WTC11 (cell line): Measurements from ENCODE around the gene CACNA1D. TPM values are rescaled to one million over a fixed set of nuclear protein-coding genes. Genes with fewer than 3 reads are reported as not detected.

ENCODE experiments used
- ATAC-seq: fragments of 200-7000 bp; cut with Tn5 transposase; 2 replicates; pipeline ENCODE4 v1.10.0; 2021; ENCODE audit warnings: mild to moderate bottlenecking, moderate library complexity
- CTCF ChIA-PET: fragments of 300-600 bp; sonication (Branson Sonifier 250); formaldehyde crosslinking; loops from one replicate; lab custom pipeline; 2021; ENCODE audit warnings: antibody characterized with exemption; lab: Charles Lee
- POLR2A ChIA-PET: fragments of 350-600 bp; sonication (Branson Sonifier 250); formaldehyde crosslinking; loops from one replicate; lab custom pipeline; 2021; ENCODE audit warnings: antibody characterized with exemption; lab: Charles Lee
- DNase-seq: peaks from one replicate; pipeline ENCODE4 v3.0.0; 2021; ENCODE audit warnings: low spot score
- H3K27ac Mint-ChIP-seq: 2 replicates; pipeline ENCODE4 v1.8.0; 2021; ENCODE audit warnings: mixed read lengths
- H3K27me3 Mint-ChIP-seq: 2 replicates; pipeline ENCODE4 v1.8.0; 2021; ENCODE audit warnings: low read depth, mild to moderate bottlenecking, moderate library complexity, mixed read lengths
- H3K36me3 Mint-ChIP-seq: 2 replicates; pipeline ENCODE4 v1.8.0; 2021; ENCODE audit warnings: mixed read lengths
- H3K4me1 Mint-ChIP-seq: 2 replicates; pipeline ENCODE4 v1.8.0; 2022; ENCODE audit warnings: mixed read lengths
- H3K4me3 Mint-ChIP-seq: 2 replicates; pipeline ENCODE4 v1.8.0; 2021; ENCODE audit warnings: mild to moderate bottlenecking, moderate library complexity, mixed read lengths
- H3K9me3 Mint-ChIP-seq: 2 replicates; pipeline ENCODE4 v1.8.0; 2021; ENCODE audit warnings: mixed read lengths
- ELF4 ChIP-seq: sonication (generic); formaldehyde crosslinking; IDR thresholded peaks from 2 replicates; pipeline ENCODE4 v1.8.1; 2022; ENCODE audit warnings: low read depth, mild to moderate bottlenecking, moderate library complexity, missing genetic modification reagents
- HMGA2 ChIP-seq: fragments of 250-450 bp; sonication (Bioruptor Pico); IDR thresholded peaks from 2 replicates; pipeline ENCODE4 v1.4.0; 2021; ENCODE audit warnings: mild to moderate bottlenecking, moderate library complexity
- IRF2 ChIP-seq: sonication (generic); formaldehyde crosslinking; IDR thresholded peaks from 2 replicates; pipeline ENCODE4 v1.8.0; 2022; ENCODE audit warnings: low read depth, missing genetic modification reagents, borderline replicate concordance
- NFATC4 ChIP-seq: fragments of 250-450 bp; sonication (Bioruptor Pico); IDR thresholded peaks from 2 replicates; pipeline ENCODE4 v1.9.0; 2021; ENCODE audit warnings: mild to moderate bottlenecking
- NR2C2 ChIP-seq: sonication (generic); formaldehyde crosslinking; IDR thresholded peaks from 2 replicates; pipeline ENCODE4 v1.8.0; 2022; ENCODE audit warnings: mild to moderate bottlenecking, missing genetic modification reagents
- NR3C1 ChIP-seq: sonication (generic); formaldehyde crosslinking; conservative IDR thresholded peaks from 2 replicates; pipeline ENCODE4 v1.8.1; 2023; ENCODE audit warnings: low read depth, mild to moderate bottlenecking, missing genetic modification reagents
- OVOL2 ChIP-seq: fragments of 250-450 bp; sonication (Bioruptor Pico); IDR thresholded peaks from 2 replicates; pipeline ENCODE4 v1.9.0; 2021; ENCODE audit warnings: mild to moderate bottlenecking, borderline replicate concordance
- SMAD4 ChIP-seq: sonication (generic); formaldehyde crosslinking; IDR thresholded peaks from 2 replicates; pipeline ENCODE4 v1.8.0; 2022; ENCODE audit warnings: mild to moderate bottlenecking, missing genetic modification reagents
- ZNF121 ChIP-seq: sonication (generic); formaldehyde crosslinking; IDR thresholded peaks from 2 replicates; pipeline ENCODE4 v1.8.0; 2023; ENCODE audit warnings: missing genetic modification reagents
- ZNF138 ChIP-seq: sonication (generic); formaldehyde crosslinking; conservative IDR thresholded peaks from 2 replicates; pipeline ENCODE4 v1.8.1; 2022; ENCODE audit warnings: mild to moderate bottlenecking, moderate library complexity, missing genetic modification reagents
- ZNF263 ChIP-seq: sonication (generic); formaldehyde crosslinking; IDR thresholded peaks from 2 replicates; pipeline ENCODE4 v1.8.1; 2022; ENCODE audit warnings: low read depth, mild to moderate bottlenecking, moderate library complexity, missing genetic modification reagents
- total RNA-seq: library from RNA; stranded (reverse); gene quantifications from 3 replicates; pipeline ENCODE4 v1.2.3, GENCODE V29; 2021
- TF ChIP-seq, protein P1 (sequence below): sonication (generic); formaldehyde crosslinking; IDR thresholded peaks from 2 replicates; pipeline ENCODE4 v1.8.0; 2023; ENCODE audit warnings: mild to moderate bottlenecking, missing genetic modification reagents
- TF ChIP-seq, protein P2 (sequence below): fragments of 250-450 bp; sonication (Bioruptor Pico); IDR thresholded peaks from 2 replicates; pipeline ENCODE4 v1.8.0; 2021; ENCODE audit warnings: mild to moderate bottlenecking
- TF ChIP-seq, protein P3 (sequence below): sonication (generic); formaldehyde crosslinking; IDR thresholded peaks from 2 replicates; pipeline ENCODE4 v1.8.0; 2022; ENCODE audit warnings: missing genetic modification reagents
- TF ChIP-seq, protein P4 (sequence below): sonication (generic); formaldehyde crosslinking; IDR thresholded peaks from 2 replicates; pipeline ENCODE4 v1.8.1; 2023; ENCODE audit warnings: mild to moderate bottlenecking, missing genetic modification reagents, moderate library complexity
- TF ChIP-seq, protein P5 (sequence below): fragments of 250-450 bp; sonication (Bioruptor Pico); IDR thresholded peaks from 2 replicates; pipeline ENCODE4 v1.9.0; 2021; ENCODE audit warnings: moderate library complexity, mild to moderate bottlenecking, inconsistent platforms, borderline replicate concordance
- TF ChIP-seq, protein P6 (sequence below): sonication (generic); formaldehyde crosslinking; IDR thresholded peaks from 2 replicates; pipeline ENCODE4 v1.8.0; 2022; ENCODE audit warnings: mild to moderate bottlenecking, missing genetic modification reagents
- TF ChIP-seq, protein P7 (sequence below): sonication (generic); formaldehyde crosslinking; IDR thresholded peaks from 2 replicates; pipeline ENCODE4 v1.8.0; 2023; ENCODE audit warnings: missing genetic modification reagents, mild to moderate bottlenecking, borderline replicate concordance
- TF ChIP-seq, protein P8 (sequence below): sonication (generic); formaldehyde crosslinking; conservative IDR thresholded peaks from 2 replicates; pipeline ENCODE4 v1.8.1; 2023; ENCODE audit warnings: mild to moderate bottlenecking, low read depth, missing genetic modification reagents, moderate library complexity

The CACNA1D gene
- total RNA-seq, 1 experiment from 2014 or later, result 2.3 TPM

DNA sequence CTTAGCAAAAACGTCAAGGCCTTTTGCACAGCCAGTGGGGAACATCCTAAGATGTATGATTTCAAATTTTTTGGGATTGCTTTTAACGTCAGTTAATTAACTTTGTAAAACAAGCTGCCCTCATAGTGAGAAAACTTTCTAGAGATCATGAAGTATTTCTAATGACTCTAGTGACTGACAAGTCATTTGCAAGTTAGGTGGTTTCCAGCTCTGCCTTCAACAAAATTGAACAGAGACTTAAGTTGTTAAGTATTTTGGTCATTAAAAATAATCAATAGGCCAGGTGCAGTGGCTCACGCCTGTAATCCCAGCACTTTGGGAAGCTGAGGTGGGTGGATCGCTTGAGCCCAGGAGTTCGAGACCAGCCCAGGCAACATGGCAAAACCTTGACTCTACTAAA, 280.6 kb downstream of the CACNA1D start:
- ChIA-PET CTCF (no interaction called here), POLR2A (no interaction called here)
- no peak overlapping the region for H3K27ac Mint-ChIP-seq
- TF ChIP-seq NR3C1 (CRISPR knock-in tag) (no peak), OVOL2 (CRISPR knock-in tag) (no peak), SMAD4 (no peak), ELF4 (CRISPR knock-in tag) (no peak), ZNF138 (CRISPR knock-in tag) (no peak), ZNF263 (CRISPR knock-in tag) (no peak), ZNF121 (CRISPR knock-in tag) (no peak), NFATC4 (CRISPR knock-in tag) (no peak), IRF2 (no peak), HMGA2 (CRISPR knock-in tag) (no peak)
- TF ChIP-seq, protein P1, sequence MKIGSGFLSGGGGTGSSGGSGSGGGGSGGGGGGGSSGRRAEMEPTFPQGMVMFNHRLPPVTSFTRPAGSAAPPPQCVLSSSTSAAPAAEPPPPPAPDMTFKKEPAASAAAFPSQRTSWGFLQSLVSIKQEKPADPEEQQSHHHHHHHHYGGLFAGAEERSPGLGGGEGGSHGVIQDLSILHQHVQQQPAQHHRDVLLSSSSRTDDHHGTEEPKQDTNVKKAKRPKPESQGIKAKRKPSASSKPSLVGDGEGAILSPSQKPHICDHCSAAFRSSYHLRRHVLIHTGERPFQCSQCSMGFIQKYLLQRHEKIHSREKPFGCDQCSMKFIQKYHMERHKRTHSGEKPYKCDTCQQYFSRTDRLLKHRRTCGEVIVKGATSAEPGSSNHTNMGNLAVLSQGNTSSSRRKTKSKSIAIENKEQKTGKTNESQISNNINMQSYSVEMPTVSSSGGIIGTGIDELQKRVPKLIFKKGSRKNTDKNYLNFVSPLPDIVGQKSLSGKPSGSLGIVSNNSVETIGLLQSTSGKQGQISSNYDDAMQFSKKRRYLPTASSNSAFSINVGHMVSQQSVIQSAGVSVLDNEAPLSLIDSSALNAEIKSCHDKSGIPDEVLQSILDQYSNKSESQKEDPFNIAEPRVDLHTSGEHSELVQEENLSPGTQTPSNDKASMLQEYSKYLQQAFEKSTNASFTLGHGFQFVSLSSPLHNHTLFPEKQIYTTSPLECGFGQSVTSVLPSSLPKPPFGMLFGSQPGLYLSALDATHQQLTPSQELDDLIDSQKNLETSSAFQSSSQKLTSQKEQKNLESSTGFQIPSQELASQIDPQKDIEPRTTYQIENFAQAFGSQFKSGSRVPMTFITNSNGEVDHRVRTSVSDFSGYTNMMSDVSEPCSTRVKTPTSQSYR, result no peak
- TF ChIP-seq, protein P2, sequence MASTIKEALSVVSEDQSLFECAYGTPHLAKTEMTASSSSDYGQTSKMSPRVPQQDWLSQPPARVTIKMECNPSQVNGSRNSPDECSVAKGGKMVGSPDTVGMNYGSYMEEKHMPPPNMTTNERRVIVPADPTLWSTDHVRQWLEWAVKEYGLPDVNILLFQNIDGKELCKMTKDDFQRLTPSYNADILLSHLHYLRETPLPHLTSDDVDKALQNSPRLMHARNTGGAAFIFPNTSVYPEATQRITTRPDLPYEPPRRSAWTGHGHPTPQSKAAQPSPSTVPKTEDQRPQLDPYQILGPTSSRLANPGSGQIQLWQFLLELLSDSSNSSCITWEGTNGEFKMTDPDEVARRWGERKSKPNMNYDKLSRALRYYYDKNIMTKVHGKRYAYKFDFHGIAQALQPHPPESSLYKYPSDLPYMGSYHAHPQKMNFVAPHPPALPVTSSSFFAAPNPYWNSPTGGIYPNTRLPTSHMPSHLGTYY (CRISPR knock-in tag), result no peak
- TF ChIP-seq, protein P3, sequence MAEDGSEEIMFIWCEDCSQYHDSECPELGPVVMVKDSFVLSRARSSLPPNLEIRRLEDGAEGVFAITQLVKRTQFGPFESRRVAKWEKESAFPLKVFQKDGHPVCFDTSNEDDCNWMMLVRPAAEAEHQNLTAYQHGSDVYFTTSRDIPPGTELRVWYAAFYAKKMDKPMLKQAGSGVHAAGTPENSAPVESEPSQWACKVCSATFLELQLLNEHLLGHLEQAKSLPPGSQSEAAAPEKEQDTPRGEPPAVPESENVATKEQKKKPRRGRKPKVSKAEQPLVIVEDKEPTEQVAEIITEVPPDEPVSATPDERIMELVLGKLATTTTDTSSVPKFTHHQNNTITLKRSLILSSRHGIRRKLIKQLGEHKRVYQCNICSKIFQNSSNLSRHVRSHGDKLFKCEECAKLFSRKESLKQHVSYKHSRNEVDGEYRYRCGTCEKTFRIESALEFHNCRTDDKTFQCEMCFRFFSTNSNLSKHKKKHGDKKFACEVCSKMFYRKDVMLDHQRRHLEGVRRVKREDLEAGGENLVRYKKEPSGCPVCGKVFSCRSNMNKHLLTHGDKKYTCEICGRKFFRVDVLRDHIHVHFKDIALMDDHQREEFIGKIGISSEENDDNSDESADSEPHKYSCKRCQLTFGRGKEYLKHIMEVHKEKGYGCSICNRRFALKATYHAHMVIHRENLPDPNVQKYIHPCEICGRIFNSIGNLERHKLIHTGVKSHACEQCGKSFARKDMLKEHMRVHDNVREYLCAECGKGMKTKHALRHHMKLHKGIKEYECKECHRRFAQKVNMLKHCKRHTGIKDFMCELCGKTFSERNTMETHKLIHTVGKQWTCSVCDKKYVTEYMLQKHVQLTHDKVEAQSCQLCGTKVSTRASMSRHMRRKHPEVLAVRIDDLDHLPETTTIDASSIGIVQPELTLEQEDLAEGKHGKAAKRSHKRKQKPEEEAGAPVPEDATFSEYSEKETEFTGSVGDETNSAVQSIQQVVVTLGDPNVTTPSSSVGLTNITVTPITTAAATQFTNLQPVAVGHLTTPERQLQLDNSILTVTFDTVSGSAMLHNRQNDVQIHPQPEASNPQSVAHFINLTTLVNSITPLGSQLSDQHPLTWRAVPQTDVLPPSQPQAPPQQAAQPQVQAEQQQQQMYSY (CRISPR knock-in tag), result no peak
- TF ChIP-seq, protein P4, sequence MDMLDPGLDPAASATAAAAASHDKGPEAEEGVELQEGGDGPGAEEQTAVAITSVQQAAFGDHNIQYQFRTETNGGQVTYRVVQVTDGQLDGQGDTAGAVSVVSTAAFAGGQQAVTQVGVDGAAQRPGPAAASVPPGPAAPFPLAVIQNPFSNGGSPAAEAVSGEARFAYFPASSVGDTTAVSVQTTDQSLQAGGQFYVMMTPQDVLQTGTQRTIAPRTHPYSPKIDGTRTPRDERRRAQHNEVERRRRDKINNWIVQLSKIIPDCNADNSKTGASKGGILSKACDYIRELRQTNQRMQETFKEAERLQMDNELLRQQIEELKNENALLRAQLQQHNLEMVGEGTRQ (CRISPR knock-in tag), result no peak
- TF ChIP-seq, protein P5, sequence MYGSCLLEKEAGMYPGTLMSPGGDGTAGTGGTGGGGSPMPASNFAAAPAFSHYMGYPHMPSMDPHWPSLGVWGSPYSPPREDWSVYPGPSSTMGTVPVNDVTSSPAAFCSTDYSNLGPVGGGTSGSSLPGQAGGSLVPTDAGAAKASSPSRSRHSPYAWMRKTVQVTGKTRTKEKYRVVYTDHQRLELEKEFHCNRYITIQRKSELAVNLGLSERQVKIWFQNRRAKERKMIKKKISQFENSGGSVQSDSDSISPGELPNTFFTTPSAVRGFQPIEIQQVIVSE (CRISPR knock-in tag), result no peak
- TF ChIP-seq, protein P6, sequence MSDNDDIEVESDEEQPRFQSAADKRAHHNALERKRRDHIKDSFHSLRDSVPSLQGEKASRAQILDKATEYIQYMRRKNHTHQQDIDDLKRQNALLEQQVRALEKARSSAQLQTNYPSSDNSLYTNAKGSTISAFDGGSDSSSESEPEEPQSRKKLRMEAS (CRISPR knock-in tag), result no peak
- H3K27me3 Mint-ChIP-seq, result no peaks in the 10 kb centered on the region
- H3K4me1 Mint-ChIP-seq, result peaks cover 8% of the 10 kb centered on the region; the same call in 1 of the 2 replicates
- H3K4me3 Mint-ChIP-seq, result no peak overlapping the region
- DNase-seq, result no peak
- no peaks in the 10 kb centered on the region for H3K9me3 Mint-ChIP-seq
- H3K36me3 Mint-ChIP-seq, result no peaks in the 10 kb centered on the region
- no peak for ATAC-seq

DNA sequence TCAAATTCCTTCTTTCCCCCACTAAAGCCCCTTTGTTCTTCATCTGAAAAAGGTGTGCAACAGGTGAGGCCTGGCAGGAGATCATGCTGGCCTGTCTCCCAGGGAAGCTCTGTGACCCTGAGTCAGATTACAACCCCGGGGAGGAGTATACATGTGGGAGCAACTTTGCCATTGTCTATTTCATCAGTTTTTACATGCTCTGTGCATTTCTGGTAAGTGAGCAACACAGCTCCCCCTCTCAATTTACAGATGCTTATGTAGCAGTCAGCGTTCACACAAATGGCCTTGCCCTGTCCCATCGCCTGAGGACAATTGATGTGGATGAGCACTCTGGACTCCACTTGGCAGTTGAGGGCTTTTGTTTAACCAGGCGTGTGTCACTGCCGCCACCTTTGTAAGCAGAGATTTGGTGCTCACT, 281.4 kb downstream of the CACNA1D start:
- CTCF ChIA-PET, result no interaction called here
- DNase-seq (no peak), ATAC-seq (no peak)
- no peaks in the 10 kb centered on the region for H3K36me3 Mint-ChIP-seq
- no peaks in the 10 kb centered on the region for H3K27me3 Mint-ChIP-seq
- H3K4me3 Mint-ChIP-seq, result no peak overlapping the region
- POLR2A ChIA-PET, result interaction anchor here (0.6 kb wide), 1 partner anchor 93 kb away, joined by 3 read pairs; no protein-coding TSS in a partner anchor
- H3K9me3 Mint-ChIP-seq, result no peaks in the 10 kb centered on the region
- H3K27ac Mint-ChIP-seq, result no peak overlapping the region
- H3K4me1 Mint-ChIP-seq, result peaks cover 8% of the 10 kb centered on the region; the same call in 1 of the 2 replicates
- TF ChIP-seq, protein P7, sequence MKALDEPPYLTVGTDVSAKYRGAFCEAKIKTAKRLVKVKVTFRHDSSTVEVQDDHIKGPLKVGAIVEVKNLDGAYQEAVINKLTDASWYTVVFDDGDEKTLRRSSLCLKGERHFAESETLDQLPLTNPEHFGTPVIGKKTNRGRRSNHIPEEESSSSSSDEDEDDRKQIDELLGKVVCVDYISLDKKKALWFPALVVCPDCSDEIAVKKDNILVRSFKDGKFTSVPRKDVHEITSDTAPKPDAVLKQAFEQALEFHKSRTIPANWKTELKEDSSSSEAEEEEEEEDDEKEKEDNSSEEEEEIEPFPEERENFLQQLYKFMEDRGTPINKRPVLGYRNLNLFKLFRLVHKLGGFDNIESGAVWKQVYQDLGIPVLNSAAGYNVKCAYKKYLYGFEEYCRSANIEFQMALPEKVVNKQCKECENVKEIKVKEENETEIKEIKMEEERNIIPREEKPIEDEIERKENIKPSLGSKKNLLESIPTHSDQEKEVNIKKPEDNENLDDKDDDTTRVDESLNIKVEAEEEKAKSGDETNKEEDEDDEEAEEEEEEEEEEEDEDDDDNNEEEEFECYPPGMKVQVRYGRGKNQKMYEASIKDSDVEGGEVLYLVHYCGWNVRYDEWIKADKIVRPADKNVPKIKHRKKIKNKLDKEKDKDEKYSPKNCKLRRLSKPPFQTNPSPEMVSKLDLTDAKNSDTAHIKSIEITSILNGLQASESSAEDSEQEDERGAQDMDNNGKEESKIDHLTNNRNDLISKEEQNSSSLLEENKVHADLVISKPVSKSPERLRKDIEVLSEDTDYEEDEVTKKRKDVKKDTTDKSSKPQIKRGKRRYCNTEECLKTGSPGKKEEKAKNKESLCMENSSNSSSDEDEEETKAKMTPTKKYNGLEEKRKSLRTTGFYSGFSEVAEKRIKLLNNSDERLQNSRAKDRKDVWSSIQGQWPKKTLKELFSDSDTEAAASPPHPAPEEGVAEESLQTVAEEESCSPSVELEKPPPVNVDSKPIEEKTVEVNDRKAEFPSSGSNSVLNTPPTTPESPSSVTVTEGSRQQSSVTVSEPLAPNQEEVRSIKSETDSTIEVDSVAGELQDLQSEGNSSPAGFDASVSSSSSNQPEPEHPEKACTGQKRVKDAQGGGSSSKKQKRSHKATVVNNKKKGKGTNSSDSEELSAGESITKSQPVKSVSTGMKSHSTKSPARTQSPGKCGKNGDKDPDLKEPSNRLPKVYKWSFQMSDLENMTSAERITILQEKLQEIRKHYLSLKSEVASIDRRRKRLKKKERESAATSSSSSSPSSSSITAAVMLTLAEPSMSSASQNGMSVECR, result no peak
- TF ChIP-seq NR2C2 (CRISPR knock-in tag), result no peak
- TF ChIP-seq, protein P8, sequence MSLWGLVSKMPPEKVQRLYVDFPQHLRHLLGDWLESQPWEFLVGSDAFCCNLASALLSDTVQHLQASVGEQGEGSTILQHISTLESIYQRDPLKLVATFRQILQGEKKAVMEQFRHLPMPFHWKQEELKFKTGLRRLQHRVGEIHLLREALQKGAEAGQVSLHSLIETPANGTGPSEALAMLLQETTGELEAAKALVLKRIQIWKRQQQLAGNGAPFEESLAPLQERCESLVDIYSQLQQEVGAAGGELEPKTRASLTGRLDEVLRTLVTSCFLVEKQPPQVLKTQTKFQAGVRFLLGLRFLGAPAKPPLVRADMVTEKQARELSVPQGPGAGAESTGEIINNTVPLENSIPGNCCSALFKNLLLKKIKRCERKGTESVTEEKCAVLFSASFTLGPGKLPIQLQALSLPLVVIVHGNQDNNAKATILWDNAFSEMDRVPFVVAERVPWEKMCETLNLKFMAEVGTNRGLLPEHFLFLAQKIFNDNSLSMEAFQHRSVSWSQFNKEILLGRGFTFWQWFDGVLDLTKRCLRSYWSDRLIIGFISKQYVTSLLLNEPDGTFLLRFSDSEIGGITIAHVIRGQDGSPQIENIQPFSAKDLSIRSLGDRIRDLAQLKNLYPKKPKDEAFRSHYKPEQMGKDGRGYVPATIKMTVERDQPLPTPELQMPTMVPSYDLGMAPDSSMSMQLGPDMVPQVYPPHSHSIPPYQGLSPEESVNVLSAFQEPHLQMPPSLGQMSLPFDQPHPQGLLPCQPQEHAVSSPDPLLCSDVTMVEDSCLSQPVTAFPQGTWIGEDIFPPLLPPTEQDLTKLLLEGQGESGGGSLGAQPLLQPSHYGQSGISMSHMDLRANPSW (CRISPR knock-in tag), result no peak
